OCI-LY1 (cell line): ENCODE data around the gene SLCO3A1.

Experiments used
- EZH2 ChIP-seq: fragments of 200-600 bp; sonication (generic), shearing (Covaris generic); IDR thresholded peaks from 2 replicates; pipeline ENCODE4 v1.8.0; 2017; ENCODE audit warnings: borderline replicate concordance, mixed run types, mild to moderate bottlenecking, antibody characterized with exemption, low read length, moderate library complexity, mixed read lengths
- TF ChIP-seq, protein P1 (sequence below): fragments of 200-600 bp; sonication (generic), shearing (Covaris generic); IDR thresholded peaks from 2 replicates; pipeline ENCODE4 v1.5.1; 2017; ENCODE audit warnings: mild to moderate bottlenecking, antibody characterized with exemption, low read length, moderate library complexity, mixed read lengths

DNA sequence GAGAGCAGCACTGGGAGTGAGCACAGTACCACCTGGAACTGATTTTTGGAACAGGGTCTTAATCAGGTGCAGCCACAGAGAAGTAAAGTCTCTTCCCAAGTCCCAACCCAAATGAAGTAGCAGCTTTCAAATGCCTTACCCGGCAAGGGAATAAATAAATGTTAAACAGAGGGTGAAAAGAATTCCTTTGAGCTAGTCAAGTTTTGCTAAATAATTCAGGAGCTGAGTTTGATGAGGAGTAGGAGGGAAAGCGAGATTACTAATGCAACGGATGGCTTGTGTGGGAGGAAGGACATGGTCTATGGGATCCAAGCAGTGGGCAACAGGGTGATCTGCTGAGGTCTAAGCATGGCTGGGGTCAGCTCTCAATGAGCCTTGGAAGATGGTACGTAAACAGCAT lies 335.7 kb downstream of the SLCO3A1 start:
- TF ChIP-seq EZH2: no peak
- TF ChIP-seq, protein P1, sequence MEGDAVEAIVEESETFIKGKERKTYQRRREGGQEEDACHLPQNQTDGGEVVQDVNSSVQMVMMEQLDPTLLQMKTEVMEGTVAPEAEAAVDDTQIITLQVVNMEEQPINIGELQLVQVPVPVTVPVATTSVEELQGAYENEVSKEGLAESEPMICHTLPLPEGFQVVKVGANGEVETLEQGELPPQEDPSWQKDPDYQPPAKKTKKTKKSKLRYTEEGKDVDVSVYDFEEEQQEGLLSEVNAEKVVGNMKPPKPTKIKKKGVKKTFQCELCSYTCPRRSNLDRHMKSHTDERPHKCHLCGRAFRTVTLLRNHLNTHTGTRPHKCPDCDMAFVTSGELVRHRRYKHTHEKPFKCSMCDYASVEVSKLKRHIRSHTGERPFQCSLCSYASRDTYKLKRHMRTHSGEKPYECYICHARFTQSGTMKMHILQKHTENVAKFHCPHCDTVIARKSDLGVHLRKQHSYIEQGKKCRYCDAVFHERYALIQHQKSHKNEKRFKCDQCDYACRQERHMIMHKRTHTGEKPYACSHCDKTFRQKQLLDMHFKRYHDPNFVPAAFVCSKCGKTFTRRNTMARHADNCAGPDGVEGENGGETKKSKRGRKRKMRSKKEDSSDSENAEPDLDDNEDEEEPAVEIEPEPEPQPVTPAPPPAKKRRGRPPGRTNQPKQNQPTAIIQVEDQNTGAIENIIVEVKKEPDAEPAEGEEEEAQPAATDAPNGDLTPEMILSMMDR: no peak
